IMR-90 (cell line): ENCODE results near the gene USP47.

Source experiments
- BHLHE40 ChIP-seq: fragments of 150-350 bp; IDR thresholded peaks from 2 replicates; pipeline ENCODE4 v1.6.1; 2016; ENCODE audit warnings: mild to moderate bottlenecking, low read depth, low read length
- CEBPB ChIP-seq: IDR thresholded peaks from 2 replicates; pipeline ENCODE4 v1.6.1; 2012; ENCODE audit warnings: low read depth, low read length, improper control_type of control experiment
- MAFK ChIP-seq: IDR thresholded peaks from 2 replicates; pipeline ENCODE4 v1.6.1; 2012; ENCODE audit warnings: low read depth, low read length, improper control_type of control experiment
- POLR2A ChIP-seq: IDR thresholded peaks from 2 replicates; pipeline ENCODE4 v1.6.1; 2012; ENCODE audit warnings: mild to moderate bottlenecking, low read depth, low read length
- RAD21 ChIP-seq: IDR thresholded peaks from 2 replicates; pipeline ENCODE4 v1.6.1; 2012; ENCODE audit warnings: low read length, improper control_type of control experiment
- RCOR1 ChIP-seq: IDR thresholded peaks from 2 replicates; pipeline ENCODE4 v1.6.1; 2012; ENCODE audit warnings: mild to moderate bottlenecking, low read length, improper control_type of control experiment; ENCODE audit not compliant: insufficient replicate concordance
- RFX5 ChIP-seq: IDR thresholded peaks from 2 replicates; pipeline ENCODE4 v1.8.0; 2012; ENCODE audit warnings: low read depth, mild to moderate bottlenecking, low read length, moderate library complexity
- TF ChIP-seq, protein P1 (sequence below): conservative IDR thresholded peaks from 2 replicates; pipeline ENCODE4 v1.5.1; 2012; ENCODE audit warnings: mild to moderate bottlenecking, low read depth, low read length, improper control_type of control experiment

DNA sequence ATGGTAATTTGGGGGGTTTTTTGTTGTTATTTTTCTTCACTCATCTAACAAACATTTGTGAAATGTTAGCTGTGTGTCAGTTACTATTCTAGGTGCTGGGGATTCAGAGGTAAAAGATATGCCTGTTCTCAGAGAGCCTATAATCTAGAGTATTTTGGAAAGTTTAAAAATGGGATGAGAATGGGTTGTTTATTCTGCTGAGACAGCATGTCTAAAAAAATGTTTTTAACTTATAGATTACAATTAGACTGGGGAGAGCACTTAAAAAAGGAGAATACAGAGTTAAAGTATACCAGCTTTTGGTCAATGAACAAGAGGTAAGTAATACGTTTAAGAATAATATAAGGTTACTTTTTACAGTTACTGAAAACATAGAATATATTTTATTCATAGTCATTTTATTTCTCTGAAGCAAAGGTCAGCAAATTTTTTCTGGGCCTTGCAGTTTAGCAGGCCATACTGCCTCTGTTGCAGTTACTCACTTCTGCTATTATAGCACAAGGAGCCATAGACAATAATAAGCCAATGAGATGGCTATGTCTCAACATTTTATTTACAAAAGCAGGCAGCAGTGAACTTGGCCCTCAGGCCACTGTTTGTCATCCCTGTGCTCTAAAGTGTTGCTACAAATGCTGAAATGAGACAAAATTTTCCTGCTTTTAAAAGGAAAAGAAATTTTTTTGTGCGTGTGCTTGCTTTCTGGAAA, 106.6 kb downstream of the USP47 start:
- TF ChIP-seq, protein P1, sequence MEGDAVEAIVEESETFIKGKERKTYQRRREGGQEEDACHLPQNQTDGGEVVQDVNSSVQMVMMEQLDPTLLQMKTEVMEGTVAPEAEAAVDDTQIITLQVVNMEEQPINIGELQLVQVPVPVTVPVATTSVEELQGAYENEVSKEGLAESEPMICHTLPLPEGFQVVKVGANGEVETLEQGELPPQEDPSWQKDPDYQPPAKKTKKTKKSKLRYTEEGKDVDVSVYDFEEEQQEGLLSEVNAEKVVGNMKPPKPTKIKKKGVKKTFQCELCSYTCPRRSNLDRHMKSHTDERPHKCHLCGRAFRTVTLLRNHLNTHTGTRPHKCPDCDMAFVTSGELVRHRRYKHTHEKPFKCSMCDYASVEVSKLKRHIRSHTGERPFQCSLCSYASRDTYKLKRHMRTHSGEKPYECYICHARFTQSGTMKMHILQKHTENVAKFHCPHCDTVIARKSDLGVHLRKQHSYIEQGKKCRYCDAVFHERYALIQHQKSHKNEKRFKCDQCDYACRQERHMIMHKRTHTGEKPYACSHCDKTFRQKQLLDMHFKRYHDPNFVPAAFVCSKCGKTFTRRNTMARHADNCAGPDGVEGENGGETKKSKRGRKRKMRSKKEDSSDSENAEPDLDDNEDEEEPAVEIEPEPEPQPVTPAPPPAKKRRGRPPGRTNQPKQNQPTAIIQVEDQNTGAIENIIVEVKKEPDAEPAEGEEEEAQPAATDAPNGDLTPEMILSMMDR = no peak
- TF ChIP-seq CEBPB (no peak), BHLHE40 (no peak), POLR2A (no peak), RAD21 (no peak), RFX5 (no peak), MAFK (no peak; the same call in none of the 2 replicates), RCOR1 (no peak)
